HEK293T (cell line): ENCODE results near the gene RPH3AL.

Experiments used
- BHLHE40 ChIP-seq: fragments of 450-650 bp; IDR thresholded peaks from 2 replicates; pipeline ENCODE4 v1.6.1; 2016; ENCODE audit warnings: mild to moderate bottlenecking, moderate library complexity, borderline replicate concordance
- CTBP1 ChIP-seq: fragments of 450-650 bp; IDR thresholded peaks from 2 replicates; pipeline ENCODE4 v1.6.1; 2016; ENCODE audit warnings: borderline replicate concordance
- ELF4 ChIP-seq: fragments of 450-650 bp; IDR thresholded peaks from 2 replicates; pipeline ENCODE4 v1.6.1; 2017; ENCODE audit warnings: antibody characterized with exemption
- FOXA1 ChIP-seq: fragments of 450-650 bp; IDR thresholded peaks from 2 replicates; pipeline ENCODE4 v1.6.1; 2016; ENCODE audit warnings: mild to moderate bottlenecking
- FOXM1 ChIP-seq: fragments of 450-650 bp; IDR thresholded peaks from 2 replicates; pipeline ENCODE4 v1.6.1; 2017; ENCODE audit warnings: mild to moderate bottlenecking, borderline replicate concordance
- HDGF ChIP-seq: fragments of 450-650 bp; IDR thresholded peaks from 2 replicates; pipeline ENCODE4 v1.6.1; 2017; ENCODE audit warnings: antibody characterized with exemption, borderline replicate concordance
- LEF1 ChIP-seq: fragments of 450-650 bp; IDR thresholded peaks from 2 replicates; pipeline ENCODE4 v1.6.1; 2017; ENCODE audit warnings: mild to moderate bottlenecking, borderline replicate concordance
- NFRKB ChIP-seq: fragments of 450-650 bp; IDR thresholded peaks from 2 replicates; pipeline ENCODE4 v1.6.1; 2016; ENCODE audit warnings: mild to moderate bottlenecking, moderate library complexity
- SP1 ChIP-seq: fragments of 450-650 bp; IDR thresholded peaks from 2 replicates; pipeline ENCODE4 v1.6.1; 2017
- SUZ12 ChIP-seq: fragments of 450-650 bp; IDR thresholded peaks from 2 replicates; pipeline ENCODE4 v1.6.1; 2016; ENCODE audit warnings: mild to moderate bottlenecking
- ZNF384 ChIP-seq: fragments of 450-650 bp; IDR thresholded peaks from 2 replicates; pipeline ENCODE4 v1.6.1; 2016

DNA sequence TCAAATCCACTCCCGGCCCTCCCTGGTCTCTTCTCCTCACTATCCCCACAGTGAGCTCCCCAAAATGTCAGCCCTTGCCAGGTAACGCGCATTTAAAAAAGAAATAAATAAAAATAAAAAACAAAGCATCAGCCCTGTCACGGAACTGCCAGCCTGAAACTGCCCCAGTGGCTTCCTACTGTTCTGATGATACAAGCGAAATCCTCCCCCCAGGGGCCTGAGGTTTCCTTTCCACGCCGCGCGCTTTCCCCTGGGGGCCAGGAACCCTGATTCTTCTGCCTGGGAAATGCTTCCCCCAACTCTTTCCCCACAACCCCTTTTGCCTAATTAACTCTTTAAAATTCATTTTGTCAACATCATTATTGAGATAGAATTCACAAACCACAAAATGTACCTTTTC is 12.2 kb upstream of the RPH3AL start:
- TF ChIP-seq CTBP1 (no peak), ELF4 (no peak), BHLHE40 (no peak), HDGF (no peak), FOXM1 (no peak), SUZ12 (no peak), LEF1 (no peak), SP1 (no peak), FOXA1 (no peak), NFRKB (no peak), ZNF384 (no peak)
